AG04450 (cell line): ENCODE results near the gene FANCF. TPM values are rescaled to one million over a fixed set of nuclear protein-coding genes. Genes with fewer than 3 reads are reported as not detected.
A peak's percentile ranks its signal among the peaks of the same experiment; 100 is the strongest.

Experiments
- CTCF ChIA-PET: fragments of 300-600, 350-600 bp; formaldehyde crosslinking; extraction: SDS; loops from one replicate; lab custom pipeline; 2022; ENCODE audit warnings: antibody characterized with exemption, inconsistent platforms; lab: Charles Lee
- POLR2A ChIA-PET: fragments of 350-600 bp; formaldehyde crosslinking; extraction: SDS; loops from one replicate; lab custom pipeline; 2021; ENCODE audit warnings: antibody characterized with exemption, inconsistent platforms; lab: Yijun Ruan, JAX
- DNase-seq: peaks from one replicate; pipeline ENCODE4 v3.0.0-alpha.2; 2011; ENCODE audit warnings: low read depth, low spot score
- H3K27ac ChIP-seq: one replicate; pipeline ENCODE4 v1.5.1; 2012; ENCODE audit warnings: low read depth, low read length, control low read depth
- H3K27me3 ChIP-seq: one replicate; pipeline ENCODE4 v1.6.0; 2012; ENCODE audit warnings: low read length; ENCODE audit not compliant: control insufficient read depth, insufficient read depth
- H3K4me3 ChIP-seq: 2 replicates; pipeline ENCODE4 v1.5.1; 2011; ENCODE audit warnings: mild to moderate bottlenecking, low read depth, low read length, control low read depth
- H3K9me3 ChIP-seq: 2 replicates; pipeline ENCODE4 v1.5.1; 2012; ENCODE audit warnings: low read length; ENCODE audit not compliant: control insufficient read depth, insufficient read depth
- polyA plus RNA-seq: library from polyadenylated mRNA; depleted of rRNA; stranded (reverse); fragments of >200 nt; gene quantifications from 2 replicates; pipeline ENCODE4 v1.2.3, GENCODE V29; 2011
- TF ChIP-seq, protein P1 (sequence below): IDR thresholded peaks from 2 replicates; pipeline ENCODE4 v1.5.1; 2011; ENCODE audit warnings: low read depth, low read length, control low read depth, inconsistent platforms

Gene FANCF
- polyA plus RNA-seq, 1 experiment = 6.4 TPM

DNA sequence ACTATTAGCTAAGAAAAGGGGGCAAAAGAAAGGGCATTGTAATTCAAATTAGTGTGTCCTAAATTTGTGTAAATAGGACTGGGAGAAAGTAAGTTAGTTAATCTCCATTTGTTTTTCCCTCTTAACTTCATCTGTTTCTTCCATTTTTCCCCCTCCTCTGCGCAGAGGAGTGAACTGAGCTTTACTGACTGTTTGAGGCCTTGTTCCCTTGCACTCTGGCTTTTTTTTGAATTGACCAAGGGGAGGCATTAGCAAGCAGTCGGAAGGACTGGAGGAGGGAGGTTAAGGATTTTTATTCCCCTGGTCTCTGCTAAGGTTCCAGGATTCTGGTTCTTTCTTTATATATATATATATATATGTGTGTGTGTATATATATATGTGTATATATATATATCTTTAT, 15.2 kb upstream of the FANCF start:
- Histone ChIP-seq H3K9me3 (no peaks in the 10 kb centered on the region), H3K27ac (no peak overlapping the region), H3K27me3 (no peaks in the 10 kb centered on the region), H3K4me3 (no peak overlapping the region)
- ChIA-PET CTCF (no interaction called here), POLR2A (no interaction called here)
- no peak for DNase-seq
- TF ChIP-seq, protein P1, sequence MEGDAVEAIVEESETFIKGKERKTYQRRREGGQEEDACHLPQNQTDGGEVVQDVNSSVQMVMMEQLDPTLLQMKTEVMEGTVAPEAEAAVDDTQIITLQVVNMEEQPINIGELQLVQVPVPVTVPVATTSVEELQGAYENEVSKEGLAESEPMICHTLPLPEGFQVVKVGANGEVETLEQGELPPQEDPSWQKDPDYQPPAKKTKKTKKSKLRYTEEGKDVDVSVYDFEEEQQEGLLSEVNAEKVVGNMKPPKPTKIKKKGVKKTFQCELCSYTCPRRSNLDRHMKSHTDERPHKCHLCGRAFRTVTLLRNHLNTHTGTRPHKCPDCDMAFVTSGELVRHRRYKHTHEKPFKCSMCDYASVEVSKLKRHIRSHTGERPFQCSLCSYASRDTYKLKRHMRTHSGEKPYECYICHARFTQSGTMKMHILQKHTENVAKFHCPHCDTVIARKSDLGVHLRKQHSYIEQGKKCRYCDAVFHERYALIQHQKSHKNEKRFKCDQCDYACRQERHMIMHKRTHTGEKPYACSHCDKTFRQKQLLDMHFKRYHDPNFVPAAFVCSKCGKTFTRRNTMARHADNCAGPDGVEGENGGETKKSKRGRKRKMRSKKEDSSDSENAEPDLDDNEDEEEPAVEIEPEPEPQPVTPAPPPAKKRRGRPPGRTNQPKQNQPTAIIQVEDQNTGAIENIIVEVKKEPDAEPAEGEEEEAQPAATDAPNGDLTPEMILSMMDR = no peak

DNA sequence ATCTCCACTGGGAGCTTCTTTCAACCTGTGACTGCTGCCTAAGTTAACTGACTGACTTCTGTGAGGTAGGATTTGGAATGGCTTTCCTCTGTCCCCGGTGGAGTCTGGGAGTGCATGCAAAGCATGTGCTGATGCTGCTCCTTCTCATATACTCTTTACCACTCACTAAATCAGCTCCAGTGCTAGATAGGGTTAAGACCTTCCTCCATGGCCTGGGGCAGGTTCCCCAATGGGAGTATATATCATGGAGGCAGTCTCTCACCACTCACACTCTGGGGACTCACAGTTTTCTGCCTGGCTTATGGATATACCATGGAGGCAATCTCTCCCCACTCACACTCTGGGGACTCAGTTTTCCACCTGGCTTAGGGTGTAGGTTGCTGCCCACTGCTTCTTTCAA, 10.1 kb upstream of the FANCF start:
- Histone ChIP-seq H3K4me3 (no peak overlapping the region), H3K27ac (no peak overlapping the region), H3K9me3 (no peaks in the 10 kb centered on the region), H3K27me3 (no peaks in the 10 kb centered on the region)
- POLR2A ChIA-PET = no interaction called here
- TF ChIP-seq, protein P1 = no peak
- no peak for DNase-seq
- CTCF ChIA-PET = no interaction called here

DNA sequence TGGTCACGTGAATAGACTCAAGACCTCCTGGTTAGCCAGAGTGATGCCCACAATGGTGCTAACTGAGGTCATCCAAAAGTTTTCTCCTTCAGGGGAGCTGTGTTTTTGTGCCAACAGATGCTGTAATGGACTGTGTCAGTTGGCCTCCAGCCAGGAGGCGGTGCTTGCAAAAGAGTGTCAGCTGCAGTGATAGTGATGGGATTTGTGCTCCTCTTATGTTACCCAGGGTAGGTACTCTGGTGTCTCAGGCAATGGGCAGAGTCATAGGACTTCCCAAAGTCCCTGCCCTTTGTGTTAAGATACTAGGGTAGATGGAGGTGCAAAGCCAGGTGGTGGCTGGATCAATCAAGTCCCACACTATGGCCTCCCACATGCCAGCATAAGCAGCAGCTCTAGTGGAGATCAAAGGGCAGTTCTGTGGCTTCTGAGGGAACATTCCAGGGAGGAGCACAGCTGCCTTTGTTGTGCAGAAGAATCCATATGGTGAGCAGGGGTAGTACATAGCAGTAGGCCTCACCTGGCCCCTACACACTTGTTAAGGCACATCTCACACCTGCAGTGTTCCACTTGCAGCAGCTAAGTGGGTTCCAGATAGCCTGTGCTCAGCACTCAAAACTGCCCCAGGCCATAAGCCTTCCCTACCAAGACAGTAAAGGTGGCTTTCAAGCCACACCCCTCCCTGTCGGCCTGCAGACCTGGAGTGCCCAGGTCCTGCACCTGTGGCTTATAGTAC, 9.4 kb upstream of the FANCF start:
- CTCF ChIA-PET = no interaction called here
- Histone ChIP-seq H3K9me3 (no peaks in the 10 kb centered on the region), H3K4me3 (no peak overlapping the region), H3K27me3 (no peaks in the 10 kb centered on the region), H3K27ac (no peak overlapping the region)
- TF ChIP-seq, protein P1 = no peak
- no peak for DNase-seq
- POLR2A ChIA-PET = no interaction called here

DNA sequence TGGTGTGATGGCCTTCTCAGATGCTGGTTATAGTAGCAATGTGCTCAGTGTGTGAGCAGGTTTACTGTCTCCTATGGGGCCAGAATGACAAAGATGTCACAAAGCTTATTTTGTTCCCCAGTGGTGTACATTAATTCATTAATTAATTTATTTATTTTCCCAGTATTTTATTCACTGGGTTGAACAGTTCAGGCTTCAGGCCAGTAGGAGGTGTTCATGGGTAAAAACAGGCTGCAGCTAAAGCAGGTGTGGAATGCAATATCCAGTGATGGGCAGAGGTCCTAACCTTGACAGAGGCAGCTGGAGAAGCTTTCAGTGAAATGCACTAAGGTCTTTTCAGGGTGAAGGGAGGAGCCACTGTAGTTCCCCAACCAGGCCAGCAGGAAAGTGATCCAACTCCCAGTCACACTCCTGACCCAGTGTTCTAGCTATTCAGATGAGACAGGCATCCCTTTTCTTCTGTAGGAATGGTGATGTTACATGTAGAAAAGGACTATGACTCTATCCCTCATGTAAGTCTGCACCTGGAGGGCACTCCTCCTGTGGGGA, 7.8 kb upstream of the FANCF start:
- no peak for DNase-seq
- ChIA-PET POLR2A (no interaction called here), CTCF (interaction anchor here (0.6 to 0.9 kb wide), 2 partner anchors 9 to 101 kb away, joined by 4 to 5 read pairs; no protein-coding TSS in a partner anchor)
- Histone ChIP-seq H3K9me3 (no peaks in the 10 kb centered on the region), H3K27me3 (no peaks in the 10 kb centered on the region), H3K4me3 (no peak overlapping the region), H3K27ac (no peak overlapping the region)
- TF ChIP-seq, protein P1 = 0 out of 2 replicates have a peak, but pooled peaks have one; percentile 6

DNA sequence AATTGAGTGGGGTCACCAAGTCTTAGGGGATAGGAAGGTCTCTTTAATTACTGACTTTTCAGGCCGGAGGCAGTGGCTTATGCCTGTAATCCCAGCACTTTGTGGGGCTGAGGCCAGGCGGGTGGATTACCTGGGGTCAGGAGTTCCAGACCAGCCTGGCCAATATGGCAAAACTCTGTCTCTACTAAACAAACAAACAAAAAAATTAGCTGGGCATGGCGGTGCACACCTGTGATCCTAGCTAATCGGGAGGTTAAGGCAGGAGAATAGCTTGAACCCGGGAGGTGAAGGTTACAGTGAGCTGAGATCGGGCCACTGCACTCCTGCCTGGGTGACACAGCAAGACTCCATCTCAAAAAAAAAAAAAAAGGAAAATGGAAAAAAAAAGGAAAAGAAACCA, 1.8 kb upstream of the FANCF start:
- ChIA-PET CTCF (no interaction called here), POLR2A (no interaction called here)
- Histone ChIP-seq H3K27me3 (no peaks in the 10 kb centered on the region), H3K27ac (no peak overlapping the region), H3K4me3 (no peak overlapping the region), H3K9me3 (peaks cover 3% of the 10 kb centered on the region; the same call in 1 of the 2 replicates)
- DNase-seq = no peak
- TF ChIP-seq, protein P1 = no peak
